Activated naive CD8-positive, alpha-beta T cell treated with anti-CD3 and anti-CD28 coated beads, Interleukin-2, amount 10 ng/mL, durations not matched to agents 7 days and 5 days (primary cell): ENCODE results near the gene AGXT2. TPM values are rescaled to one million over a fixed set of nuclear protein-coding genes. Genes with fewer than 3 reads are reported as not detected.

Source experiments
- ATAC-seq: fragments of 150-1000 bp; cut with Tn5 transposase; one replicate; pipeline ENCODE4 v1.10.0; 2021; ENCODE audit warnings: low read depth, moderate library complexity
- POLR2A ChIA-PET: fragments of 350-600 bp; sonication (Branson Sonifier 250); formaldehyde crosslinking; loops from one replicate; lab custom pipeline; 2021; ENCODE audit warnings: antibody characterized with exemption; lab: Charles Lee
- DNase-seq: peaks from one replicate; pipeline ENCODE4 v3.0.0; 2021
- H3K27ac Mint-ChIP-seq: one replicate; pipeline ENCODE4 v1.8.0; 2022; ENCODE audit warnings: mild to moderate bottlenecking, mixed read lengths
- H3K27me3 Mint-ChIP-seq: one replicate; pipeline ENCODE4 v1.8.0; 2022; ENCODE audit warnings: mild to moderate bottlenecking, moderate library complexity, mixed read lengths
- H3K36me3 Mint-ChIP-seq: one replicate; pipeline ENCODE4 v1.8.0; 2021; ENCODE audit warnings: mild to moderate bottlenecking, mixed read lengths
- H3K4me1 Mint-ChIP-seq: one replicate; pipeline ENCODE4 v1.8.0; 2021; ENCODE audit warnings: mixed read lengths
- H3K4me3 Mint-ChIP-seq: one replicate; pipeline ENCODE4 v1.8.0; 2022; ENCODE audit warnings: mild to moderate bottlenecking, moderate library complexity, mixed read lengths
- H3K9me3 Mint-ChIP-seq: one replicate; pipeline ENCODE4 v1.8.0; 2021; ENCODE audit warnings: mixed read lengths
- total RNA-seq, 2 experiments: library from RNA; stranded (reverse); gene quantifications; one replicate each; pipeline ENCODE4 v1.2.3, GENCODE V29; 2021

The AGXT2 gene
- total RNA-seq, 2 experiments from 2014 or later = not detected

DNA sequence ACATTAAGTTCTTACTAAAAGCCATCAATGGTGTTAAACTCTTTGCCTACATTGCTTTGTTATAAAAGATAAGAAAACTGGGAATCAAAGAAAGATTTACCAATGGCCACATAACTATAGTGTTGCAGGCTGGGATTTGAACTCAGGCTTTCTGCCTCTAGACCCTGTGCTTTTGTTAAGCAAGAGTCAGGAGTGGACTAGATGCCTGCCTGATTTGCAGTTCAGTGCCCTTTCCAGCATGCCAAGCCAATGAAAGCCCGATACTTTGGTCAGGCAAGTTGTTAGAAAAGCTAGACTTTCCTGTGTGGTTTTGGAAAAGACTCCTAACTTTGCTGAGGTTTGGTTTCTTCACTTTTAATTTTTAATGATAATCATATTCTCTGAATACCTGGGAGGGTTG, 21.4 kb upstream of the AGXT2 start:
- Mint-ChIP-seq H3K36me3 (no peaks in the 10 kb centered on the region), H3K4me1 (no peaks in the 10 kb centered on the region), H3K4me3 (no peak overlapping the region), H3K27me3 (peaks cover 2% of the 10 kb centered on the region), H3K27ac (no peak overlapping the region), H3K9me3 (peaks cover 2% of the 10 kb centered on the region)
- DNase-seq (no peak), ATAC-seq (no peak)
- POLR2A ChIA-PET = no interaction called here

GRCh38 chr5:35067985-35068384, 20.2 kb upstream of the AGXT2 start:
- no peak overlapping the region for H3K27ac Mint-ChIP-seq

DNA sequence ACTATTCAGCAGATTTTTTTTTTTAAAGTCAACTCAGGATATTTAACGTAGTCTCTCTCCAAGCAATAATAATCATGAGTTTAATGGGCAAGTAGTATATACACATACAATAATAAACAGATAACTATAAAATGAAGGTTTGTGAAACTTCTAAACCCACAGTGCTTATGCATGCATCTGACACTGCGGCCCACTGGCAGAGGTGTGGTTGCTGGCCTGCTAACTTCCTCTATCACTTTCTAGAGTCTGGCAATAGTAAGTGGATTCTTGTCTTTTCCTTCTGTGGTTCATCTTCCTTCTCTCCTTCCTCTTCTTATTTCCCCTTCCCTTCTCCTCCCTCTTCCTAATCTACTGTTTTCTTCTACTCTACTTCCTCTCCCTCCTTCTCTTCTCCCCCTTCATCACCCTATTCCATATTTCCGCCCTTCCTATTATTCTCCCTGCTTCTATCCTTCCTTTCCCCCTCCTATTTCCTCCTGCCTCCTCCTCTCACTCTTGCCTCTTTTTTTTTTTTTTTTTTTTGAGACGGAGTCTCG, 18.6 kb upstream of the AGXT2 start:
- no peak for DNase-seq
- H3K36me3 Mint-ChIP-seq = no peaks in the 10 kb centered on the region
- H3K4me1 Mint-ChIP-seq = no peaks in the 10 kb centered on the region
- POLR2A ChIA-PET = no interaction called here
- no peak overlapping the region for H3K27ac Mint-ChIP-seq
- no peak overlapping the region for H3K4me3 Mint-ChIP-seq
- no peaks in the 10 kb centered on the region for H3K9me3 Mint-ChIP-seq
- peaks cover 4% of the 10 kb centered on the region for H3K27me3 Mint-ChIP-seq
- ATAC-seq = no peak

More at GRCh38 chr5:35067985-35068384, 20.2 kb upstream of the AGXT2 start:
- no peaks in the 10 kb centered on the region for H3K4me1 Mint-ChIP-seq
- H3K36me3 Mint-ChIP-seq = no peaks in the 10 kb centered on the region
- DNase-seq = no peak
- peaks cover 2% of the 10 kb centered on the region for H3K27me3 Mint-ChIP-seq
- H3K9me3 Mint-ChIP-seq = peaks cover 2% of the 10 kb centered on the region
- H3K4me3 Mint-ChIP-seq = no peak overlapping the region
- no peak for ATAC-seq
- POLR2A ChIA-PET = no interaction called here

DNA sequence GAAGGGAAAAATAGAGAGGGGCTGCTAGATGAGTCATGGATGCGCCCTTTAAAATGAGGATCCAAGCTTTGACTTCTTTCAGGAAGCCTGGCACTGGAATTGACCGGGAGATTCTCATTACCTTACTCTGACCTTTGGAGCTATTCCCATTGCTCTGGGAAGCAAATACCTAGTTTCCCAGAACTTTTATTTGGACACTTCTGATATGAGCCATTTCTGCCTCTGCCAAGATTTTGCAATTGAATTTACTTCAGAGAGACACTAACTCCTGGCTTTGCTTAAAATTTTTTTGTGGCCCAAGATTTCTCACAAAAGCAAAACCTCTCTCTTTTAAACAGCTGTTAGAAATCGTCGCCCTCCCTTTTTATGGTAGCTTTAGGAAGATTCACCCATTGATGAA, 15.7 kb upstream of the AGXT2 start:
- Mint-ChIP-seq H3K4me3 (no peak overlapping the region), H3K27me3 (peaks cover 4% of the 10 kb centered on the region), H3K4me1 (no peaks in the 10 kb centered on the region), H3K36me3 (no peaks in the 10 kb centered on the region), H3K9me3 (no peaks in the 10 kb centered on the region), H3K27ac (no peak overlapping the region)
- ATAC-seq (no peak), DNase-seq (no peak)
- POLR2A ChIA-PET = no interaction called here

GRCh38 chr5:35061211-35061770, 13.5 kb upstream of the AGXT2 start:
- POLR2A ChIA-PET = no interaction called here
- Mint-ChIP-seq H3K4me3 (no peak overlapping the region), H3K9me3 (no peaks in the 10 kb centered on the region), H3K36me3 (no peaks in the 10 kb centered on the region), H3K4me1 (no peaks in the 10 kb centered on the region), H3K27ac (no peak overlapping the region), H3K27me3 (peaks cover 11% of the 10 kb centered on the region)
- no peak for ATAC-seq
- no peak for DNase-seq

- ATAC-seq (no peak), DNase-seq (no peak)
- Mint-ChIP-seq H3K27me3 (peaks cover 16% of the 10 kb centered on the region), H3K9me3 (no peaks in the 10 kb centered on the region), H3K27ac (no peak overlapping the region), H3K36me3 (no peaks in the 10 kb centered on the region), H3K4me1 (no peaks in the 10 kb centered on the region), H3K4me3 (no peak overlapping the region)
- POLR2A ChIA-PET = no interaction called here
These were observed 12.5 kb upstream of the AGXT2 start for GRCh38 chr5:35060236-35060635.

GRCh38 chr5:35059251-35059650, 11.5 kb upstream of the AGXT2 start:
- Mint-ChIP-seq H3K27me3 (peaks cover 16% of the 10 kb centered on the region), H3K27ac (no peak overlapping the region), H3K36me3 (no peaks in the 10 kb centered on the region), H3K9me3 (no peaks in the 10 kb centered on the region), H3K4me3 (no peak overlapping the region), H3K4me1 (no peaks in the 10 kb centered on the region)
- ATAC-seq (no peak), DNase-seq (no peak)
- POLR2A ChIA-PET = no interaction called here

DNA sequence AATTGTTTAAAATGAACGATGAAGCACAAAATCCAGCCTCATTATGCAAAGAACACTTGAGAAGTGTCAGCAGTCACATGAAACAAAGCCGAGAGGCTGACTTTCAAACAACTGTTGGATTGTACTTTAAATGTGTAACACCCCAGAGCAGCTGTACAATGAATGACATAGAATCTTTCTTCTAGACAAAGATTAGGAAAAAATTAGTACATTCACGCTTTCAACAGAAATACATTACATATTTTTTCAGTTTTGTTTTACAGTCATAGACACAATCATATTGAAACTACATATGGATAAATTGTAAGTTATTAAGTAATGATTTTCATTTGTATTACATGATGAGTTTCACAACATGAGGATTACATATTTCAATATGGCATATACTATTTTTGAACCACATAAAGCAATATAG, 10.6 kb upstream of the AGXT2 start:
- H3K27me3 Mint-ChIP-seq = peaks cover 16% of the 10 kb centered on the region
- H3K9me3 Mint-ChIP-seq = no peaks in the 10 kb centered on the region
- DNase-seq (no peak), ATAC-seq (no peak)
- POLR2A ChIA-PET = no interaction called here
- no peaks in the 10 kb centered on the region for H3K4me1 Mint-ChIP-seq
- H3K27ac Mint-ChIP-seq = no peak overlapping the region
- H3K4me3 Mint-ChIP-seq = no peak overlapping the region
- no peaks in the 10 kb centered on the region for H3K36me3 Mint-ChIP-seq

GRCh38 chr5:35056686-35057085, 8.9 kb upstream of the AGXT2 start:
- no peaks in the 10 kb centered on the region for H3K9me3 Mint-ChIP-seq
- H3K27ac Mint-ChIP-seq = no peak overlapping the region
- H3K27me3 Mint-ChIP-seq = peaks cover 14% of the 10 kb centered on the region
- POLR2A ChIA-PET = no interaction called here
- no peak overlapping the region for H3K4me3 Mint-ChIP-seq
- ATAC-seq = no peak
- no peaks in the 10 kb centered on the region for H3K36me3 Mint-ChIP-seq
- DNase-seq = no peak
- H3K4me1 Mint-ChIP-seq = no peaks in the 10 kb centered on the region

- DNase-seq = no peak
- POLR2A ChIA-PET = no interaction called here
- Mint-ChIP-seq H3K4me1 (no peaks in the 10 kb centered on the region), H3K9me3 (no peaks in the 10 kb centered on the region), H3K4me3 (no peak overlapping the region), H3K36me3 (no peaks in the 10 kb centered on the region), H3K27ac (no peak overlapping the region), H3K27me3 (peaks cover 15% of the 10 kb centered on the region)
- ATAC-seq = no peak
These were observed 5.1 kb upstream of the AGXT2 start for GRCh38 chr5:35052838-35053237.

DNA sequence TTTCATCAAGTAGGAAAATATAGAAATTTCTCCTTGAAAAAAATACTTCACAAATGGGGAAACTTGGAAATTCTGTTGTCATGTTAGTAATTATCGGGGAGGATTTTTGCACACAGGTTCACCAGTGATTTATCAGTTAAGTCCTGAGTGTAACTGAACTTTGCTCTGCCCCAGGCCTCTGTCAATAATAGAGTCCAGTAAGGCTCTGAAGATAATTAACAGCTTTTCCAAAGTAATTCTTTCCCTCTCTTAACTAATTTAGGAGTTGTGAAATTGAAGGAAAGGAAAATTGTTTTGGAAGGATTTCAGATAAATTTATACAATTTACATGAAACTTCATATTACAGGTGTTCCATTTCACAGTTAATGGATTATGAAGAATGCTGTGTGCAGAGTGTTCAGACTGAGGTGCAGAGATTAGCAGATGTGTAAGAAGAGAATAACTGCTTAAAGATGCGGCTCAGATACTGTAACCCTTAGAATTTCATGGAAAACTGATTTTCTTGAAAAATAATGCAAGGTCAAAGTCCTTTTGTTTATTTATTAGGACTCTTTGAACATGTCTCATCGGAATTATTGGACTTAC, 2.9 kb upstream of the AGXT2 start:
- ATAC-seq = no peak
- POLR2A ChIA-PET = no interaction called here
- H3K36me3 Mint-ChIP-seq = no peaks in the 10 kb centered on the region
- H3K4me3 Mint-ChIP-seq = no peak overlapping the region
- no peaks in the 10 kb centered on the region for H3K4me1 Mint-ChIP-seq
- DNase-seq = no peak
- peaks cover 3% of the 10 kb centered on the region for H3K27me3 Mint-ChIP-seq
- no peak overlapping the region for H3K27ac Mint-ChIP-seq
- no peaks in the 10 kb centered on the region for H3K9me3 Mint-ChIP-seq

GRCh38 chr5:35048910-35049309, 1.2 kb upstream of the AGXT2 start:
- Mint-ChIP-seq H3K4me3 (no peak overlapping the region), H3K27ac (no peak overlapping the region), H3K4me1 (no peaks in the 10 kb centered on the region), H3K27me3 (peaks cover 3% of the 10 kb centered on the region), H3K9me3 (no peaks in the 10 kb centered on the region), H3K36me3 (no peaks in the 10 kb centered on the region)
- DNase-seq (no peak), ATAC-seq (no peak)
- POLR2A ChIA-PET = no interaction called here

DNA sequence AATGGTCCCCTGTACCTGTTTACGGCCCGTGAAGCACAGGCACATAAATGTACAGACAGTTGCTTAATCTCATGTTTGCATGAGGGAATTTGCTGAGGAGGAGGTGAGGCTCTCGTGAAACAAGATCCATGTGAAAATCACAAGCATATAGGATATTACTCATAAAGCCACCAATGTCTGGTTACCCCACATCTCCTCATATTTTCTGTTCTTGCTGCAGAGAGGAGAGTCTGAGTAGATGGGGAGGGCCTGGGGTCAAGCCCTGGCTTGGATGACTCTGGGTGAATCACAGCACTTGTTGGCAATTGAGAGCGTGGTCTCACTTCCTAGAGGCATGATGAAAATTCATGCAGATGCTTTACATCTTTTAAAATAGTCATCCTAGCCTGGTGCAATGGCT, 975 bp downstream of the AGXT2 start:
- POLR2A ChIA-PET = no interaction called here
- H3K36me3 Mint-ChIP-seq = no peaks in the 10 kb centered on the region
- DNase-seq = no peak
- ATAC-seq = no peak
- H3K4me3 Mint-ChIP-seq = no peak overlapping the region
- no peaks in the 10 kb centered on the region for H3K9me3 Mint-ChIP-seq
- H3K4me1 Mint-ChIP-seq = no peaks in the 10 kb centered on the region
- H3K27me3 Mint-ChIP-seq = peaks cover 9% of the 10 kb centered on the region
- H3K27ac Mint-ChIP-seq = no peak overlapping the region

DNA sequence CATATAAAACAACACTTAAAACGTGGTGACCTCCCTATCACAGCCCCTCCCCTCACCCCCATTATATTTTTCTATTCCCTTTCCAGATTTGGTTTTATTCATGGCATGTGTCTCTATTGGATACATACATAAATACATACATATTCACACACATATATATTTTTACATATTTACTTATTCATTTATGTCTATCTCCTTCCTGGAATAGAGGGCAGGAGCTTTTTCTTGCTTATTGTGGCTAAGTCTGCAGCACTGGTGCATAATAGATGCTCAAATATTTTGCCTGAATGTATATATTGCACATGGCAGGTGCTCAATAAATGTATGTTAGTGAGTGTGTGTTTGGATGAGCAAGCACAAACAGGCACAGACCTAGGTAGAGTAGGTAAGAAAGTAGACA, 2.5 kb downstream of the AGXT2 start:
- no peaks in the 10 kb centered on the region for H3K9me3 Mint-ChIP-seq
- H3K4me1 Mint-ChIP-seq = no peaks in the 10 kb centered on the region
- H3K27me3 Mint-ChIP-seq = peaks cover 12% of the 10 kb centered on the region
- DNase-seq (no peak), ATAC-seq (no peak)
- POLR2A ChIA-PET = no interaction called here
- no peaks in the 10 kb centered on the region for H3K36me3 Mint-ChIP-seq
- H3K27ac Mint-ChIP-seq = no peak overlapping the region
- H3K4me3 Mint-ChIP-seq = no peak overlapping the region
